Right lobe of liver (tissue), 6 donors: Measurements from ENCODE around the gene ATP5IF1. TPM values are rescaled to one million over a fixed set of nuclear protein-coding genes. Genes with fewer than 3 reads are reported as not detected.

ENCODE experiments used
- ATAC-seq, 4 donors: fragments of 200-7000 bp; cut with Tn5 transposase; one replicate each; pipeline ENCODE4 v1.9.1; 2020; ENCODE audit warnings: mild to moderate bottlenecking in 4 of 4, moderate library complexity in 4 of 4
- DNase-seq, 3 donors: peaks; one replicate each; pipeline ENCODE4 v3.0.0-alpha.2; 2020
- H3K27ac ChIP-seq, 3 donors: fragments of 200-600 bp; one replicate each; pipeline ENCODE4 v1.8.0; 2022
- H3K27me3 ChIP-seq, 2 donors: fragments of 200-600 bp; one replicate each; pipeline ENCODE4 v1.8.0; 2022
- H3K36me3 ChIP-seq, 4 donors: fragments of 200-600 bp; sonication (generic) in 1 of 4; one replicate each; pipeline versions ENCODE4 v1.5.1 to v1.8.0; 2017 to 2022; ENCODE audit warnings: control low read depth in 1 of 4
- H3K4me1 ChIP-seq, 4 donors: fragments of 200-600 bp; sonication (generic) in 1 of 4; one replicate each; pipeline versions ENCODE4 v1.5.1 to v1.8.0; 2017 to 2022; ENCODE audit warnings: control low read depth in 1 of 4
- H3K4me3 ChIP-seq, 3 donors: fragments of 200-600 bp; one replicate each; pipeline ENCODE4 v1.8.0; 2022
- H3K9me3 ChIP-seq, 4 donors: fragments of 200-600 bp; sonication (generic) in 1 of 4; one replicate each; pipeline versions ENCODE4 v1.5.1 to v1.8.0; 2017 to 2022; ENCODE audit warnings: control low read depth in 1 of 4
- CTCF ChIP-seq, 4 donors: fragments of 200-600 bp in 3 of 4; fragments of 450-650 bp in 1 of 4; IDR thresholded peaks; one replicate each; pipeline versions ENCODE4 v1.5.1 to v1.8.0; 2016 to 2022; ENCODE audit warnings: antibody characterized with exemption in 4 of 4, mild to moderate bottlenecking in 2 of 4
- POLR2A ChIP-seq: fragments of 450-650 bp; IDR thresholded peaks from one replicate; pipeline ENCODE4 v1.6.1; 2017; ENCODE audit warnings: antibody characterized with exemption, mild to moderate bottlenecking
- WGBS: methylation state at CpG from one replicate; pipeline ENCODE4 v1.1.6; 2018; ENCODE audit warnings: low coverage, low lambda C conversion rate; ENCODE audit not compliant: insufficient coverage; ENCODE audit errors: missing lambda C conversion rate; 5-methylcytosine and 5-hydroxymethylcytosine counted together
- intact Hi-C, 2 donors: fragments of 100-400 bp; cut with DNase I; formaldehyde crosslinking; loops; one replicate each; pipeline versions ENCODE4 v1.11.2 to v1.14.1; 2022
- total RNA-seq, 6 experiments: library from RNA; depleted of rRNA in 2 of 6; stranded (reverse); fragments of >200 nt in 2 of 6; fragmentation: NEBNext Ultra II Directional in 3 of 6; extraction: Animal tissue kit (Norgen Biotek cat#: 25700) in 3 of 6; gene quantifications; one replicate each; pipeline versions ENCODE4 v1.1.0 to v1.2.4, GENCODE V29; 2016 to 2023
- donor health status: DM: no; HTN: yes; CAD: no.
- donor health status: DM: no; HTN: no; CAD: no.
- donor health status: DM: no; HTN: no; CAD: no.
- donor health status: DM: no; HTN: yes; CAD: no.
- donor health status: DM: no; HTN: yes; CAD: no.

The ATP5IF1 gene
- total RNA-seq, 6 experiments from 2014 or later = 86.7 to 315 (median 116) TPM

GRCh38 chr1:28209700-28210099 lies 26.2 kb upstream of the ATP5IF1 start:
- ATAC-seq = no peak
- Histone ChIP-seq H3K36me3 (peaks cover 0 to 47% (median 9%) of the 10 kb centered on the region in 4 donors), H3K4me3 (no peak overlapping the region), H3K27me3 (no peaks in the 10 kb centered on the region), H3K4me1 (peaks cover 0 to 14% (median 6%) of the 10 kb centered on the region in 4 donors), H3K27ac (no peak overlapping the region), H3K9me3 (no peaks in the 10 kb centered on the region)
- TF ChIP-seq CTCF (IDR thresholded peaks at IDR 0.05) (no peak), POLR2A (no peak)
- intact Hi-C loops = loop anchor here in 1 of 2 donors (10.0 kb wide), 1 partner anchor 115 kb away; no protein-coding TSS in a partner anchor
- no peak for DNase-seq
- WGBS = 50% methylated on average over 1 of the region's 1 CpG

DNA sequence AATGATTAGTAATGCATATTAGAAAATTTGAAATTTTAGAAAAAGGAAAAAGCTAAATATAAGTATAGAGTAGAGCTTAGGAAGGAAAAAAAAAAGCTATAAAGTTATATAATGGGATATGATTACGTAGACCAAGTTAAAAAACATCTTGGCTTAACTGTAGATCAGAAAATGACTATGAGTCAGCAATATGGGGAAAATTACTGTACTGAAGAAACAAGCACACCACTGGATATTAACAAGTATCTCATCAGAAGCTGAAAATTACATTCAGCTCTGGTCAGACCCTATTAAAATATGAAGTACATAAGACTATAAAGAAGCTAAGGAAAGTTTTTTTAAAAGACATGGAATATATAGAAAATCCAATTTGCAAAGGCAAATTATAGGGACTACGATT lies 22.6 kb upstream of the ATP5IF1 start:
- peaks cover 0 to 45% (median 6%) of the 10 kb centered on the region in 4 donors for H3K36me3 ChIP-seq
- intact Hi-C loops = no loop called here

GRCh38 chr1:28229089-28229488 lies 6.8 kb upstream of the ATP5IF1 start:
- Histone ChIP-seq H3K27ac (no peak overlapping the region), H3K9me3 (no peaks in the 10 kb centered on the region), H3K4me1 (peaks cover 0 to 14% (median 2%) of the 10 kb centered on the region in 4 donors), H3K4me3 (no peak overlapping the region), H3K36me3 (peaks cover 9 to 47% (median 28%) of the 10 kb centered on the region in 4 donors), H3K27me3 (no peaks in the 10 kb centered on the region)
- DNase-seq = no peak
- no peak for TF ChIP-seq CTCF (IDR thresholded peaks at IDR 0.05)
- TF ChIP-seq POLR2A = no peak
- no peak for ATAC-seq
- intact Hi-C loops = no loop called here

More for the DNA sequence above, 22.6 kb upstream of the ATP5IF1 start:
- DNase-seq (no peak), ATAC-seq (no peak)
- WGBS = 86% methylated on average over 2 of the region's 2 CpGs
- no peak for TF ChIP-seq CTCF (IDR thresholded peaks at IDR 0.05)
- no peak for TF ChIP-seq POLR2A
- Histone ChIP-seq H3K4me3 (no peak overlapping the region), H3K27ac (no peak overlapping the region), H3K4me1 (no peaks in the 10 kb centered on the region), H3K9me3 (no peaks in the 10 kb centered on the region), H3K27me3 (no peaks in the 10 kb centered on the region)

GRCh38 chr1:28229996-28230395 lies 5.9 kb upstream of the ATP5IF1 start:
- WGBS = 94% methylated on average over 2 of the region's 2 CpGs
- H3K4me3 ChIP-seq = no peak overlapping the region
- TF ChIP-seq CTCF (IDR thresholded peaks at IDR 0.05) = no peak
- TF ChIP-seq POLR2A = no peak
- H3K27ac ChIP-seq = no peak overlapping the region
- ATAC-seq (no peak), DNase-seq (no peak)
- intact Hi-C loops = no loop called here
- H3K4me1 ChIP-seq = peaks cover 0 to 15% (median 2%) of the 10 kb centered on the region in 4 donors
- H3K27me3 ChIP-seq = no peaks in the 10 kb centered on the region
- H3K9me3 ChIP-seq = no peaks in the 10 kb centered on the region
- H3K36me3 ChIP-seq = peaks cover 5 to 41% (median 25%) of the 10 kb centered on the region in 4 donors
